GM12872 (cell line): ENCODE data around the gene CRLF1.
A peak's percentile ranks its signal among the peaks of the same experiment; 100 is the strongest.

Experiments
- TF ChIP-seq, protein P1 (sequence below): IDR thresholded peaks from 3 replicates; pipeline ENCODE4 v1.5.1; 2011; ENCODE audit warnings: low read depth, mild to moderate bottlenecking, low read length, moderate library complexity; ENCODE audit not compliant: insufficient read depth

Gene CRLF1

DNA sequence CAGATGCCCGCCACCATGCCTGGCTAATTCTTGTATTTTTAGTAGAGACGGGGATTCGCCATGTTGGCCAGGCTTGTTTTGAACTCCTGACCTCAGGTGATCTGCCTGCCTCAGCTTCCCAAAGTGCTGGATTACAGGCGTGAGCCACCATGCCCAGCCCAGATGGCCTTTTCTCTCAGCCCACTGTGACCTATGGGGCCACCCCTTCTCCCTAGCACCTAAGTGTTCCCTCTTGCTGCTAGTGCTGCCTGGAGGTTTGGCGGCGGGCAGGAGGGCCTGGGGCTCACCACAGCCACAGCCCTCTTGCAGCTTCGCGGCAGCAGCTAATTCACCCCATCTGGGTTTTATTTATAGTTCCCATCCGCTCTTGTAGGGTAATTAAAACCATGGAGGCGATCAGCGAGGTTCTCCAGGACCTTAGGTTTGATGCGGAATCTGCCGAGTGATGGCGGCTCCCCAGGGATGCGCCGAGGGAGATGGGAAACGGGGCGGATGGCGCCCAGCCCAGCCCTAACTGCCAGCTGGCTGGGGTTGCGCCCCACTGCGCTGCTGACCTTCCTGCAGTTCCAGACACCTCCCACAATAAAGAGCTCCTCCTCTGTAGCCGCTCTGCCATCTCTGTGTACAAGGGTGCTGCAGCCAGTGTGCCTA, 14.7 kb downstream of the CRLF1 start:
- TF ChIP-seq, protein P1, sequence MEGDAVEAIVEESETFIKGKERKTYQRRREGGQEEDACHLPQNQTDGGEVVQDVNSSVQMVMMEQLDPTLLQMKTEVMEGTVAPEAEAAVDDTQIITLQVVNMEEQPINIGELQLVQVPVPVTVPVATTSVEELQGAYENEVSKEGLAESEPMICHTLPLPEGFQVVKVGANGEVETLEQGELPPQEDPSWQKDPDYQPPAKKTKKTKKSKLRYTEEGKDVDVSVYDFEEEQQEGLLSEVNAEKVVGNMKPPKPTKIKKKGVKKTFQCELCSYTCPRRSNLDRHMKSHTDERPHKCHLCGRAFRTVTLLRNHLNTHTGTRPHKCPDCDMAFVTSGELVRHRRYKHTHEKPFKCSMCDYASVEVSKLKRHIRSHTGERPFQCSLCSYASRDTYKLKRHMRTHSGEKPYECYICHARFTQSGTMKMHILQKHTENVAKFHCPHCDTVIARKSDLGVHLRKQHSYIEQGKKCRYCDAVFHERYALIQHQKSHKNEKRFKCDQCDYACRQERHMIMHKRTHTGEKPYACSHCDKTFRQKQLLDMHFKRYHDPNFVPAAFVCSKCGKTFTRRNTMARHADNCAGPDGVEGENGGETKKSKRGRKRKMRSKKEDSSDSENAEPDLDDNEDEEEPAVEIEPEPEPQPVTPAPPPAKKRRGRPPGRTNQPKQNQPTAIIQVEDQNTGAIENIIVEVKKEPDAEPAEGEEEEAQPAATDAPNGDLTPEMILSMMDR = no peak

DNA sequence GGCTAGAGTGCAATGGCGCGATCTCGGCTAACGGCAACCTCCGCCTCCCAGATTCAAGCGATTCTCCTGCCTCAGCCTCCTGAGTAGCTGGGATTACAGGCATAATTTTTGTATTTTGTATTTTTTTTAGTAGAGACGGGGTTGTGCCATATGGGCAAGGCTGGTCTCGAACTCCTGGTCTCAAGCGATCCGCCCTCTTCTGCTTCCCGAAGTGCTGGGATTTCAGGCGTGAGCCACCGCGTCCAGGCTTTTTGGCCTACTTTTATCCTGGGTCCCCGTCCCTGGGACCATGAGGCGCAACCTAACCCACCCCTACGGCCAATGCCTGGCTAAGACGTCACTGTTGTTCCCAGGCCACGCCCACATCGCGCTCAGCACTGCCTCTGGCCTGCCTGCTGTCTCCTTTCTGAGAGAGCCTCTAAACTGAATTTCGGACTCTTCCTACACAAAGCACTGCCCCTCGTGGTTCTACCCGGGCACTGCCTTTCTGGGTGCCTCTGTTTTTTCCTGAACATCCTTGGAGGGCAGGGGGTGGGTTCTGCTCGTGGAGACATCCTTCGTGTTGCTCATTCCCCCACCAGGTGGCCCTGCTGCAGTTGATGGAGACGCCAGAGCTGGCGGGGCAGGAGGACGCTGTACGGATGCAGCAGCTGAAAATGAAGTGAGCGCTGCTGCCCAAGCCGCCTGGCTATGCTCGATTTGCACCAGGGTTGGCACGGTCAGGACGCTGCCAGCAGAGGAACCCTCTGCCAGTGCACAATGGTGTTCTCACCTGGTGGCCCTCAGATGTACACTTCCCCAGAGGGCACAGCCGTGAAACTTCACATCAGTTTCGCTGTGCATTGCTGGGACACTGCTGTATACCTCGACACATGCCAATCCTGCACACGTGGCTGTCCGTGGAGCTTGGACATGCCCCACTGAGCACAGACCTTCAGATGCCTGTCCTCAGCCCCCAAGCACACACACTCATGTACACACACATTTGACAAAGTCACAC, 16.0 kb downstream of the CRLF1 start:
- TF ChIP-seq, protein P1 = 0 out of 3 replicates have a peak, but pooled peaks have one; percentile 1

DNA sequence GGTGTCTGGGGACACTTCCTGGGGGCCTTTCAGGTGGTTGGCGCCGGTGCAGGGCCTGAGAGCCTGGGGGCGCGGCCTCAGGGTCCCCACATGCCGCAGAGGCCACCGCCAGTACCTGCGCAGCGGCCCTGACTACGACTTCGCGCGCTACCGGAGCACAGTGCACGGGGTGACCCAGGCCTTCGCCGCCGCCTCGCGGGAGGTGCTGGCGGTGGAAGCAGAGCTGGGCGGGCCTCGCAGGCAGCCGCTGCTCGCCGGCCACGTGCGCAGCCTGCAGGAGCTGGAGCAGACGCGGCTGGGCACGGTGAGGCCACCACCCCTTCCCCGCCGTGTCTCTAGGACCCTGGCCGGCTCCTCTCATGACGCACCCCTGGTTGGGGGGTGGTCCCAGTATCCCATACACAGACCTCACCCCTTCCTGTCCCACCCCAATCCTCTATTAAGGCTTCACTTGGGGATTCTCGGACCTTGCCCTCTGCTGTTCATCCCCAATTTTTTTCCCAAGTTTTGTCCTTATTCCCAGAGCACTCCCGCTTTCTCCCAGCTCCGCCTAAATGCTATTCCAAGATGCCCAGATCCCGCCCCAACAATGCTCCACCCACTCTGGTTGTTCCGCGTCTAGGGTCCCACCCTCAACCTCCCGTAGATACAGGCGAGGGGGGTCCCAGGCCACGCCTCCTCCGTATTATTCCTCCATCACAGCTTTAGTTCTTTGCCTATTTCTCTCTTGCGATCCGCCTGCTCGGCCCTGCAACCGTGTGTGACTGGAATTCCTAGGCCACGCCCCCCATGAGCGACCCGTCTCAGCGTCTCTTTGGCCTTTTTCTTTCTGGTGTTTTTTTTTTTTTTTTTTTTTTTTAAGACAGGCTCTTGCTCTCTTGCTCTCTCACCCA, 17.0 kb downstream of the CRLF1 start:
- TF ChIP-seq, protein P1 = peak; percentile 11; the same call in 1 of the 3 replicates

DNA sequence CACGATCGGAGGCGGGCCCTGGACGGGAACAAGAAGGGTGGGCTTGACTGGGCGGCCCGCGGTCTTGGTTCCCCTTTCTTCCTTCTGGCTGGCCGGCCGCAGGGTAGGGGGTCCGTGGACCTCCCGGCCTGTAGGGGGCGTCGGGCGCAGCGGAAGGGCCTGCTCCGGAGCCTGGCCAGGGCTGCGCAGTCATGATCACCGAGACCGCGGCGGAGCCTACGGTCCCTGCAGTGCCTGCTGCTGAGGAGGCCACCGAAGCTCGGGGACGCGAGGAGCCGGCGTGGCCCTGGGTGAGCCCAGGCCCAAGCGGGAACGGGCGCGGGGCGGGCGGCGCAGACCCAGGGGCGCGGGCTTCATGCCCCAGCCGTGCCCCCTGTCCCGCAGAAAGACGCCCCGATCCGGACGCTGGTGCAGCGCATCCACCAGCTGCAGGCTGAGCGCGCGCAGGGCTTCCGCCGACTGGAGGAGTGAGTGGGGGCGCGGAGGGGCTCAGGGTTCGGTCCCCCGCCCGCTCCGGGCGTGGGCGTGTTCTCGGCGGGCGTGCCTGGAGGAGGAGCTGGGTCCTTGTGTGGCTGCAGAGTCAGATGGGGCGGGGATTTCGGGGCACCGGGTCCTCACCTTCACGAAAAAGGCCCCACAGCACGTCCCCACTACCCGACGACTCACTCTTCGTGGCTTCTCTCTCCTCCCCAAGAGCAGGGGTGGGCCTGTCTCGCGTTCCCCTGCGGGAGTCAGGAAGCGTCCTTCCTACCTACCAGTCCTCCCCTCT, 17.8 kb downstream of the CRLF1 start, which contains the start of gene REX1BD:
TSS of gene REX1BD (plus strand) at position 188 of the 769 bp plus-strand sequence. CDS start at position 192, 4 bp downstream.
- TF ChIP-seq, protein P1 = peak; percentile 89

DNA sequence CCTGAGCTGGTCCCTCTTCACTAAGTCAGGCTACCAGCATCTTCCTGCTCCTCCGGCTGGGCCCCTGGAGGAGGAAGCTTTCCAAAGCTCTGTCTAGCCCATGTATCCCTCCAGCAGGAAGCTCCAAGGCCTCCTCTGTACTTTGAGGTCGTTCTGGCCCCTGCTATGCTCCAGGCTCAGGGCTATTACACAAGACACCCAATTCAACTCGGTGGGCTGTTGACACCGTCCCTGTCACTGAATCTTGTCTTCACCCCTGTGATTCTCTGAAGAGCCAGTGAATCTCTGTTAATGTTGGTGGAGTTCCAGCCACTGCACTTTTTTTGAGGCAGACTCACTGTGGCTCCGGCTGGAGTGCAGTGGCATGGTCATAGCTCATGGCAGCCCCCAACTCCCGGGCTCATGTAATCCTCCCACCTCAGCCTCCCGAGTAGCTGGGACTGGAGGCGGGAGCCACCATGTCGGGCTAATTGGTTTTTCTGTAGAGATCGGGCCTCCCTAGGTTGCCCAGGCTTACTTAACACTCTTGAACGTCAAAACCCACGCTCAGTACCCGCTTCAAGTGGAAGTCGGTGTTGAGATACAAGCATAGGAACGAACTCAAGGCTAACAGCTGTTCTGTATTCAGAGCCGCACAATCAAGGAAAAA, 18.5 kb downstream of the CRLF1 start:
- TF ChIP-seq, protein P1 = no peak

DNA sequence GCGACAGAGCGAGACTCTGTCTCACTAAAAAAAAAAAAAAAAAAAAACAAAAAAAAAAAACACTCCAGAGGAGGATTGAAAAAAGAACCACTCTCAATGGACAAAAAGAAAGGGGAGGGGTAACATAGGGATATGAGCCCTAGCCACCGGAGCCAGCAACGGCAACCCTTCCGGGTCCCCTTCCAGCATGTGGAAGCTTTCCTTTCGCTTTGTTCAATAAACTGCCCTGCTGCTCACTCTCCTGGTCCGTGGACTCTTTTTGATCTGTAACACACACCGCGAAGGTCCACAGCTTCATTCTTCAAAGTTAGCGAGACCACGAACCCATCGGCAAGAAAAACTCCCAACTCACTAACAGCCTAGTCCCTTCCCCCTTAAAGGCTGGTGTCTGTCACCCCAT, 19.0 kb downstream of the CRLF1 start:
- TF ChIP-seq, protein P1 = no peak
